Cardiac muscle cell (in vitro differentiated cells and primary cell): Measurements from ENCODE around the gene KRTAP4-11. TPM values are rescaled to one million over a fixed set of nuclear protein-coding genes. Genes with fewer than 3 reads are reported as not detected.
"Not testable (repeated sequence)": the region's sequence is repeated elsewhere in the genome, so short reads cannot be mapped to it uniquely, and the experiment has no call there.

Experiments
- DNase-seq, 2 donors: peaks; one replicate each; pipeline versions ENCODE4 v3.0.0 to v3.0.0-alpha.2; 2010 to 2017; ENCODE audit warnings: low read depth in 1 of 2, low spot score in 1 of 2
- H3K27ac ChIP-seq: fragments of 200-600 bp; sonication (generic); 2 replicates; pipeline ENCODE4 v1.5.1; 2016
- H3K27me3 ChIP-seq: fragments of 200-600 bp; sonication (generic); 2 replicates; pipeline ENCODE4 v1.6.0; 2016; ENCODE audit warnings: control low read depth
- H3K36me3 ChIP-seq: fragments of 200-600 bp; sonication (generic); 2 replicates; pipeline ENCODE4 v1.5.1; 2016; ENCODE audit warnings: control low read depth
- H3K4me1 ChIP-seq: fragments of 200-600 bp; sonication (generic); 2 replicates; pipeline ENCODE4 v1.8.1; 2017; ENCODE audit warnings: low read depth, mild to moderate bottlenecking, mixed run types
- H3K4me3 ChIP-seq: fragments of 200-600 bp; sonication (generic); 2 replicates; pipeline ENCODE4 v1.5.1; 2016; ENCODE audit warnings: mild to moderate bottlenecking
- H3K9me3 ChIP-seq: fragments of 200-600 bp; sonication (generic); 2 replicates; pipeline ENCODE4 v1.5.1; 2017; ENCODE audit warnings: low read depth, mild to moderate bottlenecking, control low read depth
- polyA plus RNA-seq: library from polyadenylated mRNA; unstranded; fragments of >200 nt; fragmentation: Nextera tagmentation; extraction: Ambion mirVana; gene quantifications from 2 replicates; pipeline ENCODE4 v1.2.1, GENCODE V29; 2016
- total RNA-seq: library from RNA; depleted of rRNA; stranded (reverse); fragments of >200 nt; gene quantifications from 2 replicates; pipeline ENCODE4 v1.2.3, GENCODE V29; 2016
- TF ChIP-seq, protein P1 (sequence below): IDR thresholded peaks from 2 replicates; pipeline ENCODE4 v1.5.1; 2012; ENCODE audit warnings: low read depth, mild to moderate bottlenecking, low read length

Gene KRTAP4-11
- total and polyA plus RNA-seq, 2 experiments from 2014 or later = not detected

DNA sequence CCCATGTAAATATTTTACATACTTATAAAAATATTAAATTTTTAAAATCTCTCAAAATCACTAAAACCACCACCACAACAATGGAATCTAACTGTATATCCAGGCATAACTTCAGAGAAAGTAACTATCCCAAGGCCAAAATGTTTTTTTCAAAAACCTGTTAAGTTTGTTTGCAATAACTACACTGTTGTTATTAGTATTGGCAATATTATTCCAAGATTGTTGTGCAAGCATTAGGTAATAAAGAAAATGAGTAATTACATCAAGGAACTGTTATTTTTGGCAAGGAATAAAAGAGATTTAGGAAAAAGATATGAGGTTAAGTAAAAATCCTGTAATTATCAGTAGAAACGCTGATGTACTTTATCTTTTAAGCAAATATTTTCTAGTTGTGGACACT lies 9.2 kb upstream of the KRTAP4-11 start:
- no peak overlapping the region for H3K4me3 ChIP-seq
- H3K9me3 ChIP-seq = no peaks in the 10 kb centered on the region
- H3K27ac ChIP-seq = no peak overlapping the region
- TF ChIP-seq, protein P1, sequence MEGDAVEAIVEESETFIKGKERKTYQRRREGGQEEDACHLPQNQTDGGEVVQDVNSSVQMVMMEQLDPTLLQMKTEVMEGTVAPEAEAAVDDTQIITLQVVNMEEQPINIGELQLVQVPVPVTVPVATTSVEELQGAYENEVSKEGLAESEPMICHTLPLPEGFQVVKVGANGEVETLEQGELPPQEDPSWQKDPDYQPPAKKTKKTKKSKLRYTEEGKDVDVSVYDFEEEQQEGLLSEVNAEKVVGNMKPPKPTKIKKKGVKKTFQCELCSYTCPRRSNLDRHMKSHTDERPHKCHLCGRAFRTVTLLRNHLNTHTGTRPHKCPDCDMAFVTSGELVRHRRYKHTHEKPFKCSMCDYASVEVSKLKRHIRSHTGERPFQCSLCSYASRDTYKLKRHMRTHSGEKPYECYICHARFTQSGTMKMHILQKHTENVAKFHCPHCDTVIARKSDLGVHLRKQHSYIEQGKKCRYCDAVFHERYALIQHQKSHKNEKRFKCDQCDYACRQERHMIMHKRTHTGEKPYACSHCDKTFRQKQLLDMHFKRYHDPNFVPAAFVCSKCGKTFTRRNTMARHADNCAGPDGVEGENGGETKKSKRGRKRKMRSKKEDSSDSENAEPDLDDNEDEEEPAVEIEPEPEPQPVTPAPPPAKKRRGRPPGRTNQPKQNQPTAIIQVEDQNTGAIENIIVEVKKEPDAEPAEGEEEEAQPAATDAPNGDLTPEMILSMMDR = no peak
- no peaks in the 10 kb centered on the region for H3K4me1 ChIP-seq
- no peak for DNase-seq
- no peaks in the 10 kb centered on the region for H3K27me3 ChIP-seq
- H3K36me3 ChIP-seq = no peaks in the 10 kb centered on the region

DNA sequence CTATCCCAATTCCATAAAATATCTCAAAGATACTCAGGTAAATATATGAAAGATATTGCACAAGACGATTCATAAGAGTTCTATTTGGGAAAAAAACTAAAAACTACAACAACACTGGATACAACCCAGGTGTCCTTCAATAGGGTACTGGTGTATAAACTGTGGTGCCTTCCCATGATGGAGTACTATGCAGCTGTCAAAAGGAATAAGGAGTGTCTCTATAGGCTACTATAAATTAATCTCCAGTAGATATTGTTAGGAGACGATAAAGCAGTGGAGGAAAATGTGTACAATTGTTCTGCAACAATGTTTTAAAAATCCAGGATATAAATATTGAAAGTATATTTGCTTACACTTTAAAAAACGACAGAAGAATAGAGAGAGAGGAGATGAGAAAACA lies 8.2 kb upstream of the KRTAP4-11 start:
- H3K4me1 ChIP-seq = no peaks in the 10 kb centered on the region
- H3K36me3 ChIP-seq = no peaks in the 10 kb centered on the region
- DNase-seq = no peak
- no peaks in the 10 kb centered on the region for H3K27me3 ChIP-seq
- H3K9me3 ChIP-seq = no peaks in the 10 kb centered on the region
- H3K27ac ChIP-seq = no peak overlapping the region
- TF ChIP-seq, protein P1 = no peak
- H3K4me3 ChIP-seq = no peak overlapping the region

DNA sequence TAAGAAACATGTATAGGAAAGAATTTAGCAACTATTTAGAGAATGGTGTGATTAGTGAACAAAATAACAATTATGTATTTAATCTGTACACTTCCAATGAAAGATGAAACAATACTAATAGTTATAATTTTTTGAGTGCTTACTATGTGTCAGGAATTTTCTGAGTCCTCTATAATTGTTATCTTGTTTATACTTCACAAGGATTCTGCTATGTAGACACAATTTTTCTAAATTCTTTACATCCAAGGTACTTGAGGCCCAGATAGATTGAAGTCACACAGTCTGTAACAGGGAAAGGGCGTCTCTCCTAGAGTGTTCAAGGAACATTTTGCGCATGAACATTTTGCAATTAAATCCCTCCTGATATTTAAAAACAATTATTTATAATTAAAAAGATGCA lies 6.9 kb upstream of the KRTAP4-11 start:
- DNase-seq = no peak
- no peaks in the 10 kb centered on the region for H3K27me3 ChIP-seq
- no peaks in the 10 kb centered on the region for H3K9me3 ChIP-seq
- H3K4me3 ChIP-seq = no peak overlapping the region
- H3K27ac ChIP-seq = no peak overlapping the region
- H3K4me1 ChIP-seq = no peaks in the 10 kb centered on the region
- TF ChIP-seq, protein P1 = no peak
- H3K36me3 ChIP-seq = no peaks in the 10 kb centered on the region

DNA sequence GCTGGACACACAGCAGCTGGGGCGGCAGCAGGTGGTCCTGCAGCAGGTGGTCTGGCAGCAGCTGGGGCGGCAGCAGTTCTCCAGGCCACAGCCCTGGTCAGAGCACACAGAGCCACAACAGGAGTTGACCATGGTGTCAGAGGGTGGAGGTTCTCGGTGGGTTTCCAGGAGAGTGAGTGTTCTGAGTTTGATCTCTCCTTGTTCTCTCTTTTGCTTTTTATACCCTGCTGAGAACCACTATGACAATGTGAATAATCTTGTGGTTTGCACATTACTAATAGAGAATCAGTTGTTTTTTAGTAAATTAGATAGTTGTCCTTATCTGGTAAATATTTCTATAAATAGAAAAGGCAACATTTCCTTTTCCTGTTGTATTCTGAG lies 5.8 kb upstream of the KRTAP4-11 start, which contains the start of gene KRTAP4-12:
KRTAP4-12 (minus strand) TSS at position 192 of the 381 bp plus-strand sequence; CDS start at position 132, 60 bp downstream.
- H3K27me3 ChIP-seq, H3K4me3 ChIP-seq, H3K36me3 ChIP-seq, H3K27ac ChIP-seq, H3K4me1 ChIP-seq, DNase-seq, H3K9me3 ChIP-seq: not testable (repeated sequence)

DNA sequence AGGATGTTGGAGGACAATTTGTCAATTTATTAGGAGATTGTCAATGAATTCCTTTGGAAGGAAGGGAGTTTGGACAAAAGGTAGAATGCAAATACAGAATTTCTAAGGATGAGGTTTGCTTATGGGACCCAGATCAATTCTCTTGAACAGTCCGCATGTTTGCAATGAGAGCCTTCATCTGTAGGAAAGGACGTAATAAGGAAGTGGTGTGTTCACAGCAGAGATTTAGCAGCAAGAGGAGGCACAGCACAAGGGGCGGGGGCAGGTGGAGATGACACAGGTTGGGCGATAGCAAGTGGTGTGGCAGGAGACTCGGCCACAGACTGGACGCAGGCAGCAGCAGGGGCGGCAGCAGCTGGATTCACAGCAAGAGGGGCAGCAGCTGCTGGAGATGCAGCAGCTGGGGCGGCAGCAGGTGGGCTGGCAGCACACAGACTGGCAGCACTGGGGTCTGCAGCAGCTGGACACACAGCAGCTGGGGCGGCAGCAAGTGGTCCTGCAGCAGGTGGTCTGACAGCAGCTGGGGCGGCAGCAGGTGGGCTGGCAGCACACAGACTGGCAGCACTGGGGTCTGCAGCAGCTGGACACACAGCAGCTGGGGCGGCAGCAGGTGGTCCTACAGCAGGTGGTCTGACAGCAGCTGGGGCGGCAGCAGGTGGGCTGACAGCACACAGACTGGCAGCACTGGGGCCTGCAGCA lies 5.3 kb upstream of the KRTAP4-11 start:
- DNase-seq, H3K9me3 ChIP-seq, H3K36me3 ChIP-seq, H3K27me3 ChIP-seq, H3K4me1 ChIP-seq, H3K27ac ChIP-seq, H3K4me3 ChIP-seq: not testable (repeated sequence)

DNA sequence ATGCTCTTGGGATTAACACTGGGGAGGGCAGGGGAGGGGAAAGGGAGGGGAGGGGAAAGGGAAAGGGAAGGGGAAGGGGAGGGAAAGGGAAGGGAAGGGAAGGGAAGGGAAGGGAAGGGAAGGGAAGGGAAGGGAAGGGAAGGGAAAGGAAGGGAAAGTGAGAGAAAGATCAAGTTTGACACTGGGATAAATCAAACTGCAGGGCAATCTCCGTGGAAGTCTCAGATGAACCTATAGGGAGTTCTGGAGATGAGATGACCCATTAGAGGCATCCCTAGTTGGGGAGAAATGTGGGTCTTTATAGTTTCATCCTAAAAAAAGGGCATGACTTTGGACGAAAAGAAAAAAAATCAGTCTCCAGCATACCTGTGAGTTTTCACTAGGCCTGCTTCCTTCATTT lies 3.6 kb upstream of the KRTAP4-11 start:
- H3K27me3 ChIP-seq = no peaks in the 10 kb centered on the region
- H3K4me3 ChIP-seq = no peak overlapping the region
- H3K4me1 ChIP-seq = no peaks in the 10 kb centered on the region
- no peak overlapping the region for H3K27ac ChIP-seq
- no peaks in the 10 kb centered on the region for H3K36me3 ChIP-seq
- no peak for DNase-seq
- H3K9me3 ChIP-seq = no peaks in the 10 kb centered on the region
- TF ChIP-seq, protein P1 = no peak

DNA sequence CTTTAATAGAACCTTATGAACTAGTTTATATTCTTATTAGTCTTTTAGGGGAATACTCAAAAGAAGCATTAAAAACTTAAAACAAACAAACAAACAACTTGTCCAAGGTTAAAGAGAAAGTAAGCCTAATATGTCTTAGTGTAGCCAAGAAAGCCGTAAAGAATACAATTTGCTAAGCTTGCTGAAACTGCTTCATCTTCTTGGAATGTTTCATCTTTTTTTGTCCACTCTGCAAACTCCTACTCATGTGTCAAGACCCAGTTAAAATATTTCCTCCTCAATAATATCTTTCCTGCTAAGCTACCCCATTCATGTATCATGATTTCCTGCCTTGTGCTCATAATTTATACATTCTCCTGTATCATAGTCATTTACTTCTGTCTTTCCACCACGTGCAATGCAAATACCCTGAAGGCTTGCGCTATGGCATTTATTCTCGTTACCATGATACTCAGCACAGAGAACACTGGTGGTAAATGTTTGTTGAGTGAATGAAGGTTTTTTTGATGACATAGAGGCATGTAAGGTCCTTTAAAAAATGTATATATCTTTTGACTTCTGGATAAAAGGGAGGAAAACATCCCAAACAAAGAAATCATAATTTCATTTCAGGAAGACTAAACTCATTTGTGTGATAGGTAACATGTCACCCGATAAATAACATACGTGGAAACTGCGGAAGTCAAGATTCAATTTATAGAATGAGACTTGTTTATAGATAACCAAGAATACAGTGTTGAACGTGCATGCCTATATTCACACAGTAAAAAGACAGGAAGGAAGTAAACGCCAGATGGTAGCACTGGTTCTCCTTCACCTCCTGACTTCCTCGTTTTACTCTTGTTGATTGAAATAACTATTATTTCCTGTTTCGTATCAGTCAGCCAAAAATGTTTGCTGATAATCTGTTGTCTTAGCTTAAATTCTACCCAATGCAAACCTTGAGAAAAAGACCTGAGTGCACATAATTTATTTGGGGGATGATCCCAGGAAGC lies 1.8 kb upstream of the KRTAP4-11 start:
- not testable (repeated sequence) for H3K4me1 ChIP-seq, H3K27ac ChIP-seq, H3K4me3 ChIP-seq, H3K36me3 ChIP-seq, H3K27me3 ChIP-seq, DNase-seq, H3K9me3 ChIP-seq
